NCI-H82 (cell line): ENCODE data around the gene AIFM3.
"Not testable (repeated sequence)": the region's sequence is repeated elsewhere in the genome, so short reads cannot be mapped to it uniquely, and the experiment has no call there.

ENCODE experiments used
- DNase-seq: peaks from one replicate; lab custom pipeline; 2025; lab: John Stamatoyannopoulos, UW

The AIFM3 gene

GRCh38 chr22:21003782-21004181 is 36.7 kb downstream of the AIFM3 start:
- peak; percentile 11 for DNase-seq

GRCh38 chr22:21009208-21009607 is 42.2 kb downstream of the AIFM3 start:
- DNase-seq, result not testable (repeated sequence)

GRCh38 chr22:21009638-21010425 is 42.8 kb downstream of the AIFM3 start:
- DNase-seq, result no peak

GRCh38 chr22:21010426-21011113 is 43.5 kb downstream of the AIFM3 start:
- no peak for DNase-seq

GRCh38 chr22:21012446-21013407 is 45.7 kb downstream of the AIFM3 start:
- DNase-seq, result peak; percentile 19

GRCh38 chr22:21013657-21014201 is 46.7 kb downstream of the AIFM3 start:
- no peak for DNase-seq

- peak; percentile 98 for DNase-seq
Measured at GRCh38 chr22:21014202-21014725, 47.2 kb downstream of the AIFM3 start.

GRCh38 chr22:21014726-21015465 is 47.8 kb downstream of the AIFM3 start, which contains the start of gene P2RX6:
P2RX6 (plus strand) TSS chr22:21015165; CDS start chr22:21015175, 10 bp downstream.
- peak; percentile 78 for DNase-seq

GRCh38 chr22:21015466-21016006 is 48.5 kb downstream of the AIFM3 start:
- peak; percentile 16 for DNase-seq

- no peak for DNase-seq
Measured at GRCh38 chr22:21016644-21017420, 49.8 kb downstream of the AIFM3 start.

- no peak for DNase-seq
Measured at GRCh38 chr22:21018314-21018713, 51.3 kb downstream of the AIFM3 start.

GRCh38 chr22:21020802-21021429 is 53.9 kb downstream of the AIFM3 start:
- peak; percentile 70 for DNase-seq

GRCh38 chr22:21022507-21022906 is 55.5 kb downstream of the AIFM3 start:
- DNase-seq, result no peak

GRCh38 chr22:21022955-21023614 is 56.0 kb downstream of the AIFM3 start:
- no peak for DNase-seq

- DNase-seq, result no peak
Measured at GRCh38 chr22:21025266-21025665, 58.2 kb downstream of the AIFM3 start.

- no peak for DNase-seq
Measured at GRCh38 chr22:21025763-21026755, 59.0 kb downstream of the AIFM3 start.
